Keratinocyte (primary cell): ENCODE measurements around the gene TSHR.

Experiments used
- EZH2 ChIP-seq: IDR thresholded peaks from one replicate; pipeline ENCODE4 v1.6.1; 2012; ENCODE audit warnings: inconsistent platforms, mild to moderate bottlenecking, low read length, moderate library complexity
- TF ChIP-seq, protein P1 (sequence below), 3 experiments: IDR thresholded peaks in 1 of 3; conservative IDR thresholded peaks in 1 of 3; optimal IDR thresholded peaks in 1 of 3; 2 replicates in 2 of 3; 3 replicates in 1 of 3; pipeline versions ENCODE3 to v1.5.1; 2011; ENCODE audit warnings: low read length in 3 of 3, mild to moderate bottlenecking in 3 of 3, moderate library complexity in 2 of 3, control low read depth in 1 of 3, inconsistent platforms in 1 of 3; ENCODE audit not compliant: insufficient read depth in 2 of 3; ENCODE audit errors: extremely low read depth in 1 of 3

GRCh38 chr14:81096656-81097055 is 141.2 kb downstream of the TSHR start:
- TF ChIP-seq, protein P1, sequence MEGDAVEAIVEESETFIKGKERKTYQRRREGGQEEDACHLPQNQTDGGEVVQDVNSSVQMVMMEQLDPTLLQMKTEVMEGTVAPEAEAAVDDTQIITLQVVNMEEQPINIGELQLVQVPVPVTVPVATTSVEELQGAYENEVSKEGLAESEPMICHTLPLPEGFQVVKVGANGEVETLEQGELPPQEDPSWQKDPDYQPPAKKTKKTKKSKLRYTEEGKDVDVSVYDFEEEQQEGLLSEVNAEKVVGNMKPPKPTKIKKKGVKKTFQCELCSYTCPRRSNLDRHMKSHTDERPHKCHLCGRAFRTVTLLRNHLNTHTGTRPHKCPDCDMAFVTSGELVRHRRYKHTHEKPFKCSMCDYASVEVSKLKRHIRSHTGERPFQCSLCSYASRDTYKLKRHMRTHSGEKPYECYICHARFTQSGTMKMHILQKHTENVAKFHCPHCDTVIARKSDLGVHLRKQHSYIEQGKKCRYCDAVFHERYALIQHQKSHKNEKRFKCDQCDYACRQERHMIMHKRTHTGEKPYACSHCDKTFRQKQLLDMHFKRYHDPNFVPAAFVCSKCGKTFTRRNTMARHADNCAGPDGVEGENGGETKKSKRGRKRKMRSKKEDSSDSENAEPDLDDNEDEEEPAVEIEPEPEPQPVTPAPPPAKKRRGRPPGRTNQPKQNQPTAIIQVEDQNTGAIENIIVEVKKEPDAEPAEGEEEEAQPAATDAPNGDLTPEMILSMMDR (optimal IDR thresholded peaks at IDR 0.05 in 1 of 3, IDR thresholded peaks at IDR 0.05 in 1 of 3, conservative IDR thresholded peaks at IDR 0.05 in 1 of 3; ENCODE audit: extremely low read depth in 1 of 3, insufficient read depth in 2 of 3, low read length in 3 of 3), result no peak
- no peak for TF ChIP-seq EZH2
